Measurements from ENCODE around the gene SSTR5.
A peak's percentile ranks its signal among the peaks of the same experiment; 100 is the strongest.
"Not testable (repeated sequence)": the region's sequence is repeated elsewhere in the genome, so short reads cannot be mapped to it uniquely, and the experiment has no call there.

The SSTR5 gene

DNA sequence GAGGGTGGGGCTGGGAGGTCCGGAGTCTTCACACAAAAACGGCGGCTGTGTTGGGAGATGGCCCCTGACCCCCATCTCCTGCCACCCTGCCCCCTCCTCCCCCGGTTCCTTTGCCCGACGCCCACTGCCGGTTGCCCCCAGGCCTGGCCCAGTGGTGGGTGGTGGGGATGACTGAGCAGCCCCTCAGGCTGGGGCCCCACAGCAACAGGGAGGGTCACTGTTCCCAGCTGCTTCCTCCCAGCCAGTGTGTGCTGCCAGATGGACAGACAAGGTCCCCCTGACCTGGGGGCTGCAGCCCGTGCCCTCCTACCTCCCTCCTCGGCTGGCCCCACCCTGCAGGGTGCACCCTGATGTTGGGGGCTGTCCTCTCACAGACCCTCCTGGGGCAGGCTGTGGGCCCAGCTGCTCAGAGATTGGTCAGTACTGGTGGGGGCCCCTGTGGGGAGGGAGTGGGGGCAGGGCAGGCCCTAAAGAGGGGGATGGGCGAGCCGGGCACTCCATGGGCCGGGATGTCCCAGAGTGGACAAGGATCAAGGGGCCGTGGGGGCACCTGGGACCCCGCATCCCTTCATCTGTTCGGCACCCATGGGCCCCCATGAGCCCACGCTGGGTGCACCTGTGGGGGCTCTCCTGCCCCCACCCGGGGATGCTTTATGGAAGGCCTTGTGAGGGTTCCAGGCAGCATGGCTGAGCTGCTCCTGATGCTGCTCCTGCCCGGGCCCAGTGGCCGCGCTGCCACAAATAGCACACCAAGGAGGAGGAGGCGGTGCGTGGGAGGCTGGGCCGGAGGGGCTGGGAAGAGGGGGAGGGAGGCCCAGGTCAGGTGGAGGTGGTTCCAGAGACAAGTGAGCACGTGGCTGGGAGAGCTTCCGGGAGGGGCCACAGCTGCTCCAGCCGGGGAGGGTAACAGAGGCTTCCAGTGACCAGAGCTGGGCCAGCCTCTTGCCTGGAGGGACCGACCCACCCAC lies 18.4 kb downstream of the SSTR5 start:
- DNase-seq (ENCODE audit: low spot score), result no peak

DNA sequence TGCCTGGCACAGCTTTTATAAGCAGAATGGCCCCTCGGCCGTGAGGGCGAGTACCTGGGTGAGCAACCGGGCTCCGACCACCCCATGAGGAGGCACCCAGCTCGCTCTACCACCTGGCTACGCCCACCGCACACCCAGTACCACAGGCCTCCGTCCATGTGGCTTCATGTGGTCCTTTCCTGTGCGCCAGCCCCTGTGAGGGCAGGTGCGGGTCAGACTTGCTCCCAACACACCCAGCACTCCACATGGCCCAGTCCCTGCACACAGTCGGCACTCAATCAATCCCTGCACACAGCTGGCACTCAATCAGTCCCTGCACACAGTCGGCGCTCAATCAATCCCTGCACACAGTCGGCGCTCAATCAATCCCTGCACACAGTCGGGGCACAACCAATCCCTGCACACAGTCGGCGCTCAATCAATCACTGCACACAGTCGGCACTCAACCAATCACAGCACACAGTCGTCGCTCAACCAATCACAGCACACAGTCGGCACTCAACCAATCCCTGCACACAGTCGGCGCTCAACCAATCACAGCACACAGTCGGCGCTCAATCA lies 19.5 kb downstream of the SSTR5 start:
- DNase-seq (ENCODE audit: low spot score), result no peak

DNA sequence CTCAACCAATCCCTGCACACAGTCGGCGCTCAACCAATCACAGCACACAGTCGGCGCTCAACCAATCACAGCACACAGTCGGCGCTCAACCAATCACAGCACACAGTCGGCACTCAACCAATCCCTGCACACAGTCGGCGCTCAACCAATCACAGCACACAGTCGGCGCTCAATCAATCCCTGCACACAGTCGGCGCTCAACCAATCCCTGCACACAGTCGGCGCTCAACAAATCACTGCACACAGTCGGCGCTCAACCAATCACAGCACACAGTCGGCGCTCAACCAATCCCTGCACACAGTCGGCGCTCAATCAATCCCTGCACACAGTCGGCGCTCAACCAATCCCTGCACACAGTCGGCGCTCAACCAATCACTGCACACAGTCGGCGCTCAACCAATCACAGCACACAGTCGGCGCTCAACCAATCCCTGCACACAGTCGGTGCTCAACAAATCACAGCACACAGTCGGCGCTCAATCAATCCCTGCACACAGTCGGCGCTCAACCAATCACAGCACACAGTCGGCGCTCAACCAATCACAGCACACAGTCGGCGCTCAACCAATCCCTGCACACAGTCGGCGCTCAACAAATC lies 20.2 kb downstream of the SSTR5 start:
- DNase-seq (ENCODE audit: low spot score), result not testable (repeated sequence)

DNA sequence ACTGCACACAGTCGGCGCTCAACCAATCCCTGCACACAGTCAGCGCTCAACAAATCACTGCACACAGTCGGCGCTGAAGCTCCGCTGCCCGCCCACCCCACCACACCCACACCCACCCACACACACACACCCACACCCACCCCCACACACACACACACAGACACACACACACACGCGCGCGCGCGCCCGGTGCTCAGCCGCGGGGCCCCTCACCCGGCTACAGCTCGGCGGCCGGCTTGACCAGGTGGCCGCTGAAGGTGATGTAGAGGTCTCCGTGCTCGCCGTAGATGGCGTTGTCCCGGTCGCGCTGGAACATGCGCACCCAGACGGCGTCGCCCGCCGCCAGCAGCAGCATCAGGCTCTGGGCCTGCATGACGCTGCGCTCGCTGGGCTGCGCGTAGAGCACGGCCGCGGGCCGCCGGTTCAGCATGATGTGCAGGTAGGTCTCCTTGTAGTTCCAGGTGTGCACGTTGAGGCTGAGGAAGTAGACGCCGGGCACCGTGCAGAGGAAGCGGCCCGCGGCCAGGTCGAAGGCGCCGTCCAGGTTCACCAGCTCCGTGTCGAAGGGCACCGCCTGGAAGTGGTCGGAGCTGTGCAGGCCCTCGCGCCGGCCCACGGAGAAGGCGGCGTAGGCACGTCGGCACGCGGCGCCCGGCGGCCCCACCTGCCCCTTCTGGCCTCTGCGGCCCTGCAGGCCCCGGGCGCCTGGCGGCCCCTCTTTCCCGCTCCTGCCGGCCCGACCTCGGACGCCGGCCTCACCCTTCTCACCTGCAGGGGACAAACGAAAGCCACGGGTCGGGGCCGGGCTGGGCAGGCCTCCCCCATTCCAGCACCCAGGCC lies 21.0 kb downstream of the SSTR5 start:
- peak; percentile 72 for DNase-seq (ENCODE audit: low spot score)

DNA sequence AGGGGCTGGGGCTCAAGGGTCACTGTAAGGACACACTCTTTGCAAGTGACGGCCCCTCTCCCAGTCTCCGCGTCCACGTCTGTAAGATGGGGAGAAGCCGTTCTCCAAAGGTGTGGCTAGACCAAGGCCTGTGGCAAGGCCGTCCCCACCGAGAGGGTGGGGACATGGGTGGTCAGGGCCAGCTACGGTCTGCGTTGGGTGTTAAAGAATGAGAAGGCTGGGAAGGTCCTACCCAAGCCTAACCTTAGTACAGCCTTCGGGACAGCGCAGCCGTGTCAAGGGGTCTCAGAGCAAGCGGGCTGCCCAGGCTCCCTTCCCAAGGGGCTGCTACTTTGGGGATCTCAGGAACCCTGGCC lies 21.6 kb downstream of the SSTR5 start:
- no peak for DNase-seq (ENCODE audit: low spot score)

DNA sequence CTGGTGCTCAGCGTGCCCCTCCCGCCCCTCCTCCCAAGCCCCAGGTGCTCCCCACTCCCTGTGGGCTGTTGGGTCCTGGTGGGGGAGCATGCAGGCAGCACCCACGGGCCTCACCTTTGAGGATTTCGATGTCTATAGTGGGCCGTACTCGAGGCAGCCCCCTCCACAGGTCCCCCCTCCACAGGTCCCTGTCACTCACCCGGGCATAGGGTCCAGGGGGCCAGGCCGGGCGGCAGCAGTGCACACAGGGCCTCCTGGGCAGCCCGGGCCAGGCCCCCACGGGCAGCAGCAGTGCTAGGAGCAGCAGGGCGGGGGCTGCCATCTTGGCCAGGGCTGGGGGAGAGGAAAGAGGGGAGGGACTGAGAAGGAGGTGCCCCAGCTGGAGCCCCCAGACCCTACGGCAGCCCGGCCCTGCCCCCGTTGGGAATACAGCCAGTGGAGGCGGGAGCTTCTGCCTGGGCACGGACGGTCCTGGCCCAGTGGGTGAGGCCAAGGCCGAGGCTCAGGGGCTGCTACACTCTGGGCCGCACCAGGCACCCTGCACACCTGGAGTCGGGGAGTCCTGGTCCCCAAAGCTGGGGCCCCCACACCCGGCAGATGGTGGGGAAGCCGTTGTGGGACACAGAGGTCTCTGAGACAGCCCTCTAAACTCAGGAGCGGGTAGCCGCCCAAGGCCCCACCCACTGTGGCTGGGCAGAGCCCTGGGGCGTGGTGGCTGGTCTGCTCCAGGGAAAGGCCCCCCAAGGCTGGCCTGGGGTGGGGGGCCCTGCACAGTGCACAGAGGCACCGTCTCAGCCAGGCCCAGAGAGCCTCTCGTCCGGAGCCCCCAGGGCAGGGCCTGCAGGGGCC lies 22.3 kb downstream of the SSTR5 start:
- no peak for DNase-seq (ENCODE audit: low spot score)

DNA sequence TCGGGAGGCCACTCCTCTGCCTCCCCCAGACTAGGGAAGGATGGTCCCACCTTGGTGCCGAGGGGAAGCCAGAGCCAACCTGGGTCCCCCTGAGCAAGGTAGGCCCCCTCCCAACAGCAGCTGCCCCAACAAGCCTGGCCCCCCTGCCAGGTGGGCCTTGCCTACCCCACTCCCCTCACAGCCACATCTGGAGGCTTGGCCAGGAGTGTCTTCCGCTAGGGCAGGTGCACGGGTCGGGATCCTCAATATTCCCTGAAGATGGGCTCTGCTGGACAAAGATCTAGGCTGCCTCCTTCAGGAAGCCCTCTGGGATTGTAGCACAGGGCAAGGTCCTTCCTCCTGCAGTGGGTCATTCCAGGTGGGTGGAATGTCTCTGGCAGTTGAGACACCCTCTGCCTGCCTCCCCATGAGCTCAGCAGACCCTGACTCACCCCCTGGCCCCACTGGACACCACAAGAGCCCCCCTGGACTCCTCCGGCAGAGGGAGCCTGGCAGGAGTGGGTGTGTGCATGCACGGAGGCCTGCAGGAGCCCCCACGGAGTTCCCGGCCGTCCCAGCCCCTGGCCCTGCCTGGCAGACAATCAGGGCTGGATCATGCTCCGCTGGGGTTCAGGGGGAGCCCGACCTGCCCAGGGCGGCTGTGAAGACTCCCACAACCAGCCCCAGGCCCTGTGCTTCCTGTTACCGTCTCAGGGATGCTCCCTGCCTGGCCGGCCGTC lies 23.1 kb downstream of the SSTR5 start:
- no peak for DNase-seq (ENCODE audit: low spot score)

DNA sequence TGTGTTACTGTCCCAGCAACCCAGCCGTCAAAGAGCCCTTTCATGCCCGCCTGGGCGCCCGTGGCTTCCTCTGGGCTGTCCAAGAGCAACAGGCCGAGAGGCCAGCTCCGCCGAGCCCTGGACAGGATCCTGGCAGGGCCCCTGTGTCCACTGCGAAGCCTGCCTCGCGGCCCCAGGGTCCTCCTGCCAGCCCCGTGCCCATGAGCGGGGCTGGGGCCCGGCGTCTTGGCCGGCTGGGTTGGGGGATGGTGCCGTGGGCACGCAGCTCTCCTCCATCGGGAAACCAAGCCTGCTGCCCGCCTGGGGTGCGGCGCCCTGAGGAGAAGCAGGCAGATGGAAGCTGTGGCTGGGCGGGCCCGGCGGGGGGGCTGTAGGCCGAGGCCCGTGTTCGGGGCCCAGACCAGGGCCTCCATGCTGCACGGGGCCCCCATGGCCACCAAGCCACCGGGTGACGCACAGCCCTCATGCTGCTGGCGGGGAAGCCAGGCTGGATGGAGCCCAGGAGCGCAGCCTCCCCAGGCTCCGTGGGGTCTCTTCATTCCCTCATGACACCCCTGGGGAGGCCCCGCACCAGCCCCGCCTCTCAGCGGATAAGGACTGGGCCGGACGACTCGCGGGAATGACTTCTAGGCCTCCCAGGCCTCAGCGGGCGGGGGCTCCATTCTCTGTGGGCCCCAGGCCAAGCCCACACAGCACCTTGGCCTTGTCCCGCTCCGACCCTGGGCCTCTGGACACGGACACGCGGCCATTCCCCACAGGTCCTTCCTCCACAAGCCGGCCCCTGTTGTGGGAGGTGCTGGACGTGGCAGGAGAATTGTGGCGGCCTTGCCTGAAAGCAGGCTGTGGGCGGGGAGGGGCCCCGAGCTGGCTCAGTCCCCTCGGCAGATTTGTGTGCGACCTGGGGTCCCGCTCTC lies 23.9 kb downstream of the SSTR5 start, which contains the start of gene C1QTNF8:
C1QTNF8 (minus strand) TSS at position 76 of the 914 bp plus-strand sequence. CDS start 1,322 bp downstream, outside the sequence.
- DNase-seq (ENCODE audit: low spot score), result no peak

DNA sequence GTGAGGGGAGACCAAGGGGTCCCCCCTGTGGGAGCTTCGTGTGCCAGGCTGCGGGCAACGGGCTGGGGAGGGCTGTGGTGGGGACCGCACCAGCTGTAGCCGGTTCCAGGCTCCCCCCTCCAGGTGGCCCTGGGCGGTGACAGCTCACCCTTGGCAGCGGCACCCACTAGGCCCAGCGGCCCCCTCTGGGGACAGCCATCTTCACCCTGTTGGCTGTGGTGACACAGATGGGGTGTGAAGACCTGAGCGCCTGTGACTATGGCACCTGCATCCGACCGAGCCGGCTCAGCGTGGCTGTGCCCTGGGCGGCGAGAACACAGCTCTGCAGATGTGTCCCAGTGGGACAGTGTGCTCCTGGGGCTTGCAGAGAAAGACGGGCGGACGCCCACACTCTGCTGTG lies 24.6 kb downstream of the SSTR5 start:
- no peak for DNase-seq (ENCODE audit: low spot score)

DNA sequence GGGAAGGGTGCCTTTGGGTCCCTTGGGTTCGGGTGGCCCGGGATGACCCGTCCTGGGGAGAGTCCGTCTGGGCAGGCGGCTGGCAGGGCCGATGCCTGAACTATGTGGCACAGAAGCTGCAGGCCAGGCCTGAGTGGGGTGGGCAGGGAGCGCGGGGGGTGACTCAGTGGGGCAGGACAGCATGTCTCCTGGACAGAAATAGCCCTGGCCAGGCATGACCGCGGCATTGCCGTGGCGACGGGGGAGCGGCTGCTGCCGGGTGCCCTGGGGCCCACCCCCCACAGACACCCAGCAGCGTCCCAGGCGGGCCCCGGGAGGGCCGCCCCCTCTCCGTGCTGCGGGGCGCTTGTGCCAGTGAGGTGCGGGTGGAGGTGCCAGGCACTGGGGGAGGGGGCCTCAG lies 25.3 kb downstream of the SSTR5 start:
- DNase-seq (ENCODE audit: low spot score), result no peak

DNA sequence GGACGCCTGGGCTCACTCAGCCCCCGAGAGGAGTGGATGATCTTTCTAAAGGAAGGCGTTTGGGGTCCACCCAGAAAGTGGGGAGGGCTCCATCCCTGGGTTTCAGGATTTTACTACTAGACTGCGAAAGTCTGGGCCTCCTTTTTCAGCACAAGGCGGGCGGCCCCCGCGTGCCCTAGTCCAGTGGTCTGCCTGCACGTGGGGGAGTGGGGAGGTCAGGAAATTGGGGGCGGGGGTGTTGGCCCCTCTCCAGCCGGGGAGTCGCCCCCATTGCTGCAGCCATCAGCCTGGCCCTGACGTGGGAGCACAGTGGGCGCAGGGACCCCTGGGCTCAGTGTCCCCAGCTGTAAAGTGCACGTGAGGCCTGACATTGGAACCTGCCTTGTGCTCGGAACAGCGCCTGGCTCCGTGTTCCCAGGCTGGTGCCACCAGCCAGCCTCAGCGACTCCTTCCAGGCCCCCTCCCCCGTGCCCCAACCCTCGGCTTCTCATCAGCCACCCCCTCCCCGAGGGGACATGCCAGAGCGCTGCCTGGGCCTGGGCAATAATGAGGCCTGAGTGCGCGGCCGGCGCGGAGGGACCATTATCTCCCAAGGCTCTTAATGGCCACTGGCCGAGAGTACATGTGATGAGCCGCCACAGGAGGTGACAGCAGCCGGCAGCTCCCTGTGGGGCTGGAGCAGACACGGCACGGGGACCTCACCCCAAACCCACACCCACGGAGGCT lies 25.9 kb downstream of the SSTR5 start:
- DNase-seq (ENCODE audit: low spot score), result no peak

DNA sequence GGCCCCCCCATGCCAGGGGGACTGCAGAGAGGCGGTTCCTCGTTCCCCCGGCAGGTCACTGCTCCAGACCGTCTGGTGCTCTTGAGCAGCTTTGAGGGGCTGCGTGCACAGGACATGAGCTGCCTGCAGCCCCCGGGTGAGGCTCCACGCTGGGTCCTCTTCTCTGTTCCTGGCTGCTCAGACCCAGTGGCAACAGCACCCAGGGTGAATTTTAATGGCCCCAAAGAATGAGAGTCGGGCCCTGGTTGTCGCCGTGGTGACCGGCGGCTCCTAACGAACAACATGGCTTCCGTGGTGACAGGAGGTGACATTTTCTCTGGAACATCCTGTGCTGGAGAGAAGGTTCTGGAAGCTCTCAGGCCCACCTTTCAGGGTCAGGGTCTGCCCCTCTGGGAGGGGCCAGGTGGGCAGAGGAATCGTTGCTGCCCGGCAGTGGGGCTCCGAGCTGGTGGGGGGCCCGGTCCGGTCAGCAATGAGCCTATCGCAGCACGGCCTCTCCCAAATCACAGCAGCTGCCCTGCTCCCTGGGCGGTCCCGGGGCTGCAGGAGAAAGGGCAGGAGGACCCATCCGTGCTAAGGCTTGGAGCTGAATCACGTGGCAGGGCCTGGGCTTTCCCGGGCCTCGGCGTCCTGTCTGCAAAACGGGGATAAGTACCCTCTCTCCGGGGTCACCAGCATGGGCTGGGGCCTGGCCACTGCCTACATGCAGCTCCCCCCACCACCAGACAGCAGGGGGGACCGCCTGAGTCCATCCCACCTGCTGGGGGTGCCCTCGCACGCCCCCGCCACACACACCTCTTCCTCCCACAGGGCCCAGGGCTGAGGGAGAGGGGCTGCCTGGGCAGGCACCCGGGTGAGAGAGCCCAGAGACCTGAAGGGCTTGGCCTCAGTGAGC lies 26.9 kb downstream of the SSTR5 start:
- DNase-seq (ENCODE audit: low spot score), result no peak

DNA sequence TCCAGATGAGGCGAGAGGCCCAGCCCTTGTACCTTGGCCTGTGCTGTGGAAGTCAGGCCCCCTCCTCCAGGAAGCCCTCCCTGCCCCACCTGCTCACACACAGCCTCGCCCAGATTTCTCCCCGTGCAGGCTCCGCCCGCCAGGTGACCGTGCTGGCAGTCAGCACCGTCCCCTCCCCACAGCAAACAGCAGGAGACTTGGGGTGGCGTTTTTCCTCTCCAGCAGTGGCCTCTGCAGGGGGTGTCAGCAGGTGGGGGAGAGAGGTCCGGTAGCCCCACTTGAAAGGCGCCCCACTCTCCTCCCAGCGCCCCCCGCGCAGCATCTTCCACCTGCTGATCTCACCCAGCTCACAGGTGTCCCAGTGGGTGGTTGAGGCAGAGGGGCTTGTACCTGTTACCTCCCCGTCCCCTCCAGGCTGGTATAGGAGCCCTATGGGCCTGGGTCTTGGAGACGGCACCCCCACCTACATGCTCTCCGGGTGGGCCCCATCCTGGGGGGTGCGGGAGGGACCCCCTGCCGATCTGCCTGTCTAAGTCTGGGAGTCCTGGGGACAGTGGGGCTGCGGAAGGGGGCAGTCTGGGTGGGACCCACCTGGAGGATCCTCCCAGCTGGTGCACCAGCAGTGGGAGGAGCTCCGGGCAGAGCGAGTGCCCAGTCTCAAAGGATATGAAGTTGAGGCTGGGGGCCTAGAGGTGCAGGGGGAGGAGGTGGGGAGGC lies 27.7 kb downstream of the SSTR5 start:
- DNase-seq (ENCODE audit: low spot score), result no peak

DNA sequence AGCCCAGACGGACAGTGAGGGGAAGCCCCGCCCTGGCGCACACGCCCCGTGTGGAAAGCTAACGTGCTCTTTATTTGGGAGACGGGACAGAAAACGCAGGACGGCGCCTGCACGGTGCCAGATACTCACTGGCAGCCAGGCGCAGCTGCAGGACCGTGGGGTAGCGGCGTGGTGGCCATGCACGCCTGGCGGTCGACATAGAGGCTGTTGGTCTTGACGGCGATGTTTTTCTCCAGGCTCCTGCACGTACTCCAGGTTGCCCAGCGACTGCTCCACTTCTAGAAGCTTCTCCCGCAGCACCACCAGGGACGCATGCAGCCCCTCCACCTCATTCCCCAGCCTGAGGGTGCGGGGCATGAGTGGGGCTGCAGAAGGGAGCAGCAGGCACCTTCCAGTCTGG lies 28.6 kb downstream of the SSTR5 start:
- DNase-seq (ENCODE audit: low spot score), result no peak

DNA sequence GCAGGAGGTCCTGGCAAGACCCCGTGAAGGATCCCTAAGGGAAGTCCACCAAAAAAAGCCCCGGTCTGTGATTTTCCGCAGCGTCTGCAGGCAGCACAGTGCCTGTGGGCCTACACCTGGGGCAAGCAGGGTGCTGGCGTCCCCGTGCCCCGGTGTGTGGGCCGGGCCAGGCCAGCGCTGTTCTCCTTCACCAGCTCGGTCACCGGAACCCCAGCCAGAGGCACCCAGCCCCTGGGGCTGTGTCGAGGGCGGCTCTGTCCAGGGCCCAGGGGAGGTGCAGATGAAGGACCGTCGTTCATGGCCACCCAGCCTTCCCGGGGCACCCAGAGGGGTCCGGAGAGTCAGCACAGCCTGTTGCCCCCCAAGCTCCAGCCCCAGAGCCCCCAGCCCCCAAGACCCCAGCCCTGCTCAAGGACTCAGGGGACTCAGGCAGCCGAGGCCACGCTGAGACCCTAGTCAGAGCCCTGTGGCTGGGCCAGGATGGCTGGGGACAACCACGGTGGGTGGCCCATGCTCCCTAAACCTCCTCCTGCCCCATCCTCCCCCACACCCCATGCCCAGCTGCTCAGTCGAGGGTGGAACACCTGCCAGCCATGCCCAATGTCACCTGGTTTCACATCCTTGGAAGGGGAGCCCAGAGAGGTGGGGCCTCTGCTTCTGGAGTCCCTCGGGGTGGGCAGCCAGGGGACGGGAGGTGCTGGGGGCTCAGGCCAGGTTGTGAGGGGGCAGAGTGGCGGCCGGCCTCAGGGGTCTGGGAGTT lies 29.2 kb downstream of the SSTR5 start:
- DNase-seq (ENCODE audit: low spot score), result no peak

DNA sequence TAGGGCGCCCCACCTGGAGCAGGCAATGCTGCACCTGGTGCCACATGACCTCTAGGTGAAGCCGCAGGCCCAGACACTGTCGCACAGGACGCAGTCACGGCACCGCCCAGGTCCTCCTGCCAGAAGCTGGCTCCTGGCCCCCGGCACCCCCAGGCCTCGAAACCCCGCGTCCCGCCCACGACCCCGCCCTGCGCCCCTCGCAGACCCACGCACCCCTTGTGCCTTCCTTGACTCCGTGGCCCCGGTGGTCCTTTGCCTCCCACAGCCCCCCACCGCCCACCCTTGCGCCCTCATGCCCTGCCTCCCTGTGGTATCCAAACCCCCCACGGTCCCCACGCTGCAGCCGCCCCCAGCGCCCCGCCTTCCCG lies 29.8 kb downstream of the SSTR5 start:
- no peak for DNase-seq (ENCODE audit: low spot score)

Data from SK-N-DZ (cell line).